ENCODE measurements around the gene NAXE.
A peak's percentile ranks its signal among the peaks of the same experiment; 100 is the strongest.
"Not testable (repeated sequence)": the region's sequence is repeated elsewhere in the genome, so short reads cannot be mapped to it uniquely, and the experiment has no call there.

NAXE gene

GRCh38 chr1:156591432-156592157, at the start of gene NAXE:
Gene NAXE (plus strand): TSS chr1:156591776. CDS start chr1:156591805, 29 bp downstream.
- no peaks in the 10 kb centered on the region for H3K9me3 Mint-ChIP-seq
- peak within 1 kb of the TSS; percentile 88 for H3K4me3 Mint-ChIP-seq
- peak within 1 kb of the TSS; percentile 86 for H3K27ac Mint-ChIP-seq
- H3K36me3 Mint-ChIP-seq, result peaks cover 6% of the 10 kb centered on the region
- H3K27me3 Mint-ChIP-seq, result no peaks in the 10 kb centered on the region
- H3K4me1 Mint-ChIP-seq, result peaks cover 28% of the 10 kb centered on the region

- Mint-ChIP-seq H3K36me3 (no peaks in the 10 kb centered on the region), H3K4me1 (no peaks in the 10 kb centered on the region), H3K27me3 (no peaks in the 10 kb centered on the region), H3K9me3 (no peaks in the 10 kb centered on the region), H3K4me3 (no peak overlapping the region), H3K27ac (no peak overlapping the region)
Observed at GRCh38 chr1:156543066-156543465, 48.5 kb upstream of the NAXE start.

GRCh38 chr1:156544592-156545102, 46.9 kb upstream of the NAXE start:
- Mint-ChIP-seq H3K9me3 (no peaks in the 10 kb centered on the region), H3K27ac (no peak overlapping the region), H3K36me3 (no peaks in the 10 kb centered on the region), H3K4me1 (no peaks in the 10 kb centered on the region), H3K27me3 (no peaks in the 10 kb centered on the region), H3K4me3 (no peak overlapping the region)

- Mint-ChIP-seq H3K27ac (no peak overlapping the region), H3K4me1 (no peaks in the 10 kb centered on the region), H3K9me3 (no peaks in the 10 kb centered on the region), H3K4me3 (no peak overlapping the region), H3K27me3 (no peaks in the 10 kb centered on the region), H3K36me3 (no peaks in the 10 kb centered on the region)
Observed at GRCh38 chr1:156546267-156546666, 45.3 kb upstream of the NAXE start.

GRCh38 chr1:156547434-156547833, 44.1 kb upstream of the NAXE start:
- Mint-ChIP-seq H3K27ac (no peak overlapping the region), H3K27me3 (no peaks in the 10 kb centered on the region), H3K4me3 (no peak overlapping the region), H3K9me3 (no peaks in the 10 kb centered on the region), H3K36me3 (no peaks in the 10 kb centered on the region), H3K4me1 (no peaks in the 10 kb centered on the region)

- no peaks in the 10 kb centered on the region for H3K36me3 Mint-ChIP-seq
- no peak overlapping the region for H3K4me3 Mint-ChIP-seq
- no peaks in the 10 kb centered on the region for H3K27me3 Mint-ChIP-seq
- no peak overlapping the region for H3K27ac Mint-ChIP-seq
- no peaks in the 10 kb centered on the region for H3K9me3 Mint-ChIP-seq
- H3K4me1 Mint-ChIP-seq, result no peaks in the 10 kb centered on the region
Observed at GRCh38 chr1:156547982-156548381, 43.6 kb upstream of the NAXE start.

GRCh38 chr1:156549390-156549789, 42.2 kb upstream of the NAXE start:
- H3K4me1 Mint-ChIP-seq, result no peaks in the 10 kb centered on the region
- H3K9me3 Mint-ChIP-seq, result no peaks in the 10 kb centered on the region
- H3K27ac Mint-ChIP-seq, result no peak overlapping the region
- H3K36me3 Mint-ChIP-seq, result no peaks in the 10 kb centered on the region
- H3K4me3 Mint-ChIP-seq, result no peak overlapping the region
- H3K27me3 Mint-ChIP-seq, result no peaks in the 10 kb centered on the region

- H3K27ac Mint-ChIP-seq, result no peak overlapping the region
- H3K9me3 Mint-ChIP-seq, result no peaks in the 10 kb centered on the region
- no peak overlapping the region for H3K4me3 Mint-ChIP-seq
- H3K4me1 Mint-ChIP-seq, result no peaks in the 10 kb centered on the region
- H3K36me3 Mint-ChIP-seq, result no peaks in the 10 kb centered on the region
- H3K27me3 Mint-ChIP-seq, result no peaks in the 10 kb centered on the region
Observed at GRCh38 chr1:156549831-156550230, 41.7 kb upstream of the NAXE start.

- H3K9me3 Mint-ChIP-seq, result no peaks in the 10 kb centered on the region
- H3K27ac Mint-ChIP-seq, result no peak overlapping the region
- H3K4me1 Mint-ChIP-seq, result no peaks in the 10 kb centered on the region
- H3K4me3 Mint-ChIP-seq, result no peak overlapping the region
- no peaks in the 10 kb centered on the region for H3K36me3 Mint-ChIP-seq
- no peaks in the 10 kb centered on the region for H3K27me3 Mint-ChIP-seq
Observed at GRCh38 chr1:156550346-156550745, 41.2 kb upstream of the NAXE start.

GRCh38 chr1:156551066-156551643, 40.4 kb upstream of the NAXE start:
- H3K27me3 Mint-ChIP-seq, result no peaks in the 10 kb centered on the region
- no peaks in the 10 kb centered on the region for H3K36me3 Mint-ChIP-seq
- no peaks in the 10 kb centered on the region for H3K4me1 Mint-ChIP-seq
- no peak overlapping the region for H3K27ac Mint-ChIP-seq
- H3K4me3 Mint-ChIP-seq, result no peak overlapping the region
- no peaks in the 10 kb centered on the region for H3K9me3 Mint-ChIP-seq

- H3K27ac Mint-ChIP-seq, result no peak overlapping the region
- H3K4me3 Mint-ChIP-seq, result no peak overlapping the region
Observed at GRCh38 chr1:156551869-156552268, 39.7 kb upstream of the NAXE start.

GRCh38 chr1:156552518-156552917, 39.1 kb upstream of the NAXE start:
- no peaks in the 10 kb centered on the region for H3K36me3 Mint-ChIP-seq
- H3K27ac Mint-ChIP-seq, result no peak overlapping the region

More at GRCh38 chr1:156551869-156552268, 39.7 kb upstream of the NAXE start:
- Mint-ChIP-seq H3K9me3 (no peaks in the 10 kb centered on the region), H3K27me3 (no peaks in the 10 kb centered on the region), H3K4me1 (no peaks in the 10 kb centered on the region), H3K36me3 (no peaks in the 10 kb centered on the region)

GRCh38 chr1:156552937-156553336, 38.6 kb upstream of the NAXE start:
- H3K4me1 Mint-ChIP-seq, H3K27ac Mint-ChIP-seq: not testable (repeated sequence)

More at GRCh38 chr1:156552518-156552917, 39.1 kb upstream of the NAXE start:
- H3K4me1 Mint-ChIP-seq, result no peaks in the 10 kb centered on the region
- no peak overlapping the region for H3K4me3 Mint-ChIP-seq
- no peaks in the 10 kb centered on the region for H3K27me3 Mint-ChIP-seq
- H3K9me3 Mint-ChIP-seq, result no peaks in the 10 kb centered on the region

GRCh38 chr1:156553860-156554485, 37.6 kb upstream of the NAXE start:
- H3K36me3 Mint-ChIP-seq, result no peaks in the 10 kb centered on the region
- no peaks in the 10 kb centered on the region for H3K9me3 Mint-ChIP-seq
- H3K27ac Mint-ChIP-seq, result no peak overlapping the region
- H3K27me3 Mint-ChIP-seq, result no peaks in the 10 kb centered on the region
- no peak overlapping the region for H3K4me3 Mint-ChIP-seq
- no peaks in the 10 kb centered on the region for H3K4me1 Mint-ChIP-seq

More at GRCh38 chr1:156552937-156553336, 38.6 kb upstream of the NAXE start:
- not testable (repeated sequence) for H3K4me3 Mint-ChIP-seq, H3K27me3 Mint-ChIP-seq, H3K9me3 Mint-ChIP-seq, H3K36me3 Mint-ChIP-seq

GRCh38 chr1:156554971-156555370, 36.6 kb upstream of the NAXE start:
- Mint-ChIP-seq H3K36me3 (no peaks in the 10 kb centered on the region), H3K9me3 (no peaks in the 10 kb centered on the region), H3K4me3 (no peak overlapping the region), H3K27me3 (no peaks in the 10 kb centered on the region), H3K4me1 (no peaks in the 10 kb centered on the region), H3K27ac (no peak overlapping the region)

- H3K4me1 Mint-ChIP-seq, result no peaks in the 10 kb centered on the region
- H3K27ac Mint-ChIP-seq, result no peak overlapping the region
- no peak overlapping the region for H3K4me3 Mint-ChIP-seq
- H3K27me3 Mint-ChIP-seq, result no peaks in the 10 kb centered on the region
- no peaks in the 10 kb centered on the region for H3K36me3 Mint-ChIP-seq
- H3K9me3 Mint-ChIP-seq, result no peaks in the 10 kb centered on the region
Observed at GRCh38 chr1:156555715-156556114, 35.9 kb upstream of the NAXE start.

Measured in activated naive CD4-positive, alpha-beta T cell treated with anti-CD3 and anti-CD28 coated beads, Interleukin-2, amount 50 U/mL, for 24 hours (primary cell).